Stomach (tissue), 4 donors: ENCODE results near the gene KRT7.

Experiments used
- CTCF ChIP-seq, 7 experiments: fragments of 450-650 bp in 4 of 7; fragments of 200-600 bp in 3 of 7; sonication (generic) in 3 of 7; IDR thresholded peaks; one replicate each; pipeline ENCODE4 v1.5.1; 2016 to 2019; ENCODE audit warnings: antibody characterized with exemption in 7 of 7, control low read depth in 2 of 7, mild to moderate bottlenecking in 1 of 7
- EP300 ChIP-seq: sonication (generic); formaldehyde crosslinking; IDR thresholded peaks from one replicate; pipeline ENCODE4 v1.6.1; 2017; ENCODE audit warnings: antibody characterized with exemption
- POLR2A ChIP-seq, 4 donors: fragments of 450-650 bp; IDR thresholded peaks; one replicate each; pipeline ENCODE4 v1.6.1; 2016; ENCODE audit warnings: antibody characterized with exemption in 4 of 4, control low read depth in 2 of 4, mild to moderate bottlenecking in 1 of 4, moderate library complexity in 1 of 4
- POLR2AphosphoS5 ChIP-seq, 3 donors: sonication (generic); formaldehyde crosslinking; IDR thresholded peaks; one replicate each; pipeline ENCODE4 v1.6.1; 2016; ENCODE audit warnings: antibody characterized with exemption in 3 of 3

- TF ChIP-seq POLR2AphosphoS5 (IDR thresholded peaks at IDR 0.05) (no peak), CTCF (IDR thresholded peaks at IDR 0.05) (no peak), EP300 (no peak), POLR2A (IDR thresholded peaks at IDR 0.05) (no peak)
Observed at GRCh38 chr12:52204095-52204930, 28.7 kb upstream of the KRT7 start.
